ENCODE data around the gene MED1. TPM values are rescaled to one million over a fixed set of nuclear protein-coding genes. Genes with fewer than 3 reads are reported as not detected.

The MED1 gene
- total RNA-seq, 1 experiment from 2014 or later, result 41.4 TPM

DNA sequence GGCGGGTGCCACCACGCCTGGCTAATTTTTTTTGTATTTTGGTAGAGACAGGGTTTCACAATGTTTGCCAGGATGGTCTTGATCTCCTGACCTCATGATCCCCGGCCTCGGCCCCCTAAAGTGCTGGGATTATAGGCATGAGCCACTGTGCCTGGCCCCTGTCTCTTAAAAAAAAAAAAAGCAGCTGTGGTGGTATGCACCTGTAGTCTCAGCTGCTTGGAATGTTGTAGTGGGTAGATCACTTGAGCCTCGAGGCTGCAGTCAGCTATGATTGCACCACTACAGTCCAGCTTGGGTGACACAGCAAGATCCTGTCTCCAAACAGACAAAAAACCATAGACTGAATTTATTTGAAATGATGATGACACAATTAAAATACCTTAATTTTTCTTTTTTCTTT, 34.5 kb upstream of the MED1 start:
- ChIA-PET POLR2A (no interaction called here), CTCF (no interaction called here)
- peak; percentile 13 for DNase-seq (ENCODE audit: low read depth, low spot score)
- Histone ChIP-seq H3K36me3 (ENCODE audit: control insufficient read depth, insufficient read depth, low read length) (peaks cover 4% of the 10 kb centered on the region), H3K27me3 (ENCODE audit: control insufficient read depth, insufficient read depth, low read length) (no peaks in the 10 kb centered on the region), H3K9me3 (ENCODE audit: control insufficient read depth, insufficient read depth, low read depth, low read length) (no peaks in the 10 kb centered on the region), H3K27ac (ENCODE audit: low read length) (no peak overlapping the region), H3K4me1 (ENCODE audit: control insufficient read depth, insufficient read depth, low read length) (no peaks in the 10 kb centered on the region), H3K4me3 (ENCODE audit: low read depth in 2 of 2, low read length in 2 of 2) (no peak overlapping the region)
- no TSS peak for BruUV-seq (replicated peaks)
- TF ChIP-seq, protein P1, sequence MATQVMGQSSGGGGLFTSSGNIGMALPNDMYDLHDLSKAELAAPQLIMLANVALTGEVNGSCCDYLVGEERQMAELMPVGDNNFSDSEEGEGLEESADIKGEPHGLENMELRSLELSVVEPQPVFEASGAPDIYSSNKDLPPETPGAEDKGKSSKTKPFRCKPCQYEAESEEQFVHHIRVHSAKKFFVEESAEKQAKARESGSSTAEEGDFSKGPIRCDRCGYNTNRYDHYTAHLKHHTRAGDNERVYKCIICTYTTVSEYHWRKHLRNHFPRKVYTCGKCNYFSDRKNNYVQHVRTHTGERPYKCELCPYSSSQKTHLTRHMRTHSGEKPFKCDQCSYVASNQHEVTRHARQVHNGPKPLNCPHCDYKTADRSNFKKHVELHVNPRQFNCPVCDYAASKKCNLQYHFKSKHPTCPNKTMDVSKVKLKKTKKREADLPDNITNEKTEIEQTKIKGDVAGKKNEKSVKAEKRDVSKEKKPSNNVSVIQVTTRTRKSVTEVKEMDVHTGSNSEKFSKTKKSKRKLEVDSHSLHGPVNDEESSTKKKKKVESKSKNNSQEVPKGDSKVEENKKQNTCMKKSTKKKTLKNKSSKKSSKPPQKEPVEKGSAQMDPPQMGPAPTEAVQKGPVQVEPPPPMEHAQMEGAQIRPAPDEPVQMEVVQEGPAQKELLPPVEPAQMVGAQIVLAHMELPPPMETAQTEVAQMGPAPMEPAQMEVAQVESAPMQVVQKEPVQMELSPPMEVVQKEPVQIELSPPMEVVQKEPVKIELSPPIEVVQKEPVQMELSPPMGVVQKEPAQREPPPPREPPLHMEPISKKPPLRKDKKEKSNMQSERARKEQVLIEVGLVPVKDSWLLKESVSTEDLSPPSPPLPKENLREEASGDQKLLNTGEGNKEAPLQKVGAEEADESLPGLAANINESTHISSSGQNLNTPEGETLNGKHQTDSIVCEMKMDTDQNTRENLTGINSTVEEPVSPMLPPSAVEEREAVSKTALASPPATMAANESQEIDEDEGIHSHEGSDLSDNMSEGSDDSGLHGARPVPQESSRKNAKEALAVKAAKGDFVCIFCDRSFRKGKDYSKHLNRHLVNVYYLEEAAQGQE (IDR thresholded peaks at IDR 0.05; ENCODE audit: insufficient read depth in 1 of 2, low read depth in 2 of 2, low read length in 1 of 2), result no peak
- TF ChIP-seq POLR2AphosphoS5 (IDR thresholded peaks at IDR 0.05; ENCODE audit: low read depth, low read length) (no peak), SIN3A (IDR thresholded peaks at IDR 0.05; ENCODE audit: borderline replicate concordance, insufficient read depth, low read depth, low read length) (no peak), TCF7L2 (IDR thresholded peaks at IDR 0.05; ENCODE audit: low read depth, low read length) (no peak)
- TF ChIP-seq, protein P2, sequence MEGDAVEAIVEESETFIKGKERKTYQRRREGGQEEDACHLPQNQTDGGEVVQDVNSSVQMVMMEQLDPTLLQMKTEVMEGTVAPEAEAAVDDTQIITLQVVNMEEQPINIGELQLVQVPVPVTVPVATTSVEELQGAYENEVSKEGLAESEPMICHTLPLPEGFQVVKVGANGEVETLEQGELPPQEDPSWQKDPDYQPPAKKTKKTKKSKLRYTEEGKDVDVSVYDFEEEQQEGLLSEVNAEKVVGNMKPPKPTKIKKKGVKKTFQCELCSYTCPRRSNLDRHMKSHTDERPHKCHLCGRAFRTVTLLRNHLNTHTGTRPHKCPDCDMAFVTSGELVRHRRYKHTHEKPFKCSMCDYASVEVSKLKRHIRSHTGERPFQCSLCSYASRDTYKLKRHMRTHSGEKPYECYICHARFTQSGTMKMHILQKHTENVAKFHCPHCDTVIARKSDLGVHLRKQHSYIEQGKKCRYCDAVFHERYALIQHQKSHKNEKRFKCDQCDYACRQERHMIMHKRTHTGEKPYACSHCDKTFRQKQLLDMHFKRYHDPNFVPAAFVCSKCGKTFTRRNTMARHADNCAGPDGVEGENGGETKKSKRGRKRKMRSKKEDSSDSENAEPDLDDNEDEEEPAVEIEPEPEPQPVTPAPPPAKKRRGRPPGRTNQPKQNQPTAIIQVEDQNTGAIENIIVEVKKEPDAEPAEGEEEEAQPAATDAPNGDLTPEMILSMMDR (IDR thresholded peaks at IDR 0.05), result no peak
- intact Hi-C loops (cut with micrococcal nuclease; ENCODE audit: unreplicated experiment) (no loop called here), in situ Hi-C loops (cut with HindIII; ENCODE audit: low pct_unique_long_range_greater_than_20kb, low sequenced_read_pairs) (no loop called here)
- ATAC-seq, result 0 out of 2 replicates have a peak, but pooled peaks have one; percentile 60

DNA sequence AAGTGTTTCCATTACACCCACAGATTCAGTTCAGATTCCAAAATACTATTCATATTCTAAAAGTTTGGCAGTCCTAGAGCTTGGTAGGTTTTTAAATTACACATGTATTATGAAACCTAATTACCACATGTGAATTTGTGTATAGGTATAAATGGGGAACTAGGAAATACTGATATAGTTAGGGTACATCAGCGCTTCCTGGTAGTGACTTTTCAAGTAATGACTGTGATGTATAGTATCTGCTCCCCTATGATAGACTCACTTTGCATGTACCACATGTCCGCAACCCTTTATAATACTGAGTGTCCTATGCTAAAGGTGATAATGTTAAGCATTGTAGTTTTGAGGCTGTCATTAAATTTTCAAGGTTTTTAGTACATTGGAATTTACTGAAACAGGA, 33.1 kb upstream of the MED1 start:
- in situ Hi-C loops (cut with HindIII; ENCODE audit: low pct_unique_long_range_greater_than_20kb, low sequenced_read_pairs), result no loop called here

More for the DNA sequence above, 33.1 kb upstream of the MED1 start:
- ChIA-PET POLR2A (no interaction called here), CTCF (no interaction called here)
- Histone ChIP-seq H3K36me3 (ENCODE audit: control insufficient read depth, insufficient read depth, low read length) (no peaks in the 10 kb centered on the region; the same call in 1 of the 2 replicates), H3K9me3 (ENCODE audit: control insufficient read depth, insufficient read depth, low read depth, low read length) (no peaks in the 10 kb centered on the region), H3K4me1 (ENCODE audit: control insufficient read depth, insufficient read depth, low read length) (no peaks in the 10 kb centered on the region), H3K4me3 (ENCODE audit: low read depth in 2 of 2, low read length in 2 of 2) (no peak overlapping the region), H3K27ac (ENCODE audit: low read length) (no peak overlapping the region), H3K27me3 (ENCODE audit: control insufficient read depth, insufficient read depth, low read length) (no peaks in the 10 kb centered on the region)
- intact Hi-C loops (cut with micrococcal nuclease; ENCODE audit: unreplicated experiment), result no loop called here
- ATAC-seq, result no peak
- BruUV-seq (replicated peaks), result no TSS peak
- TF ChIP-seq POLR2AphosphoS5 (IDR thresholded peaks at IDR 0.05; ENCODE audit: low read depth, low read length), result no peak
- no peak for TF ChIP-seq TCF7L2 (IDR thresholded peaks at IDR 0.05; ENCODE audit: low read depth, low read length)
- TF ChIP-seq, protein P2 (IDR thresholded peaks at IDR 0.05), result no peak
- TF ChIP-seq, protein P1 (IDR thresholded peaks at IDR 0.05; ENCODE audit: insufficient read depth in 1 of 2, low read depth in 2 of 2, low read length in 1 of 2), result no peak
- no peak for TF ChIP-seq SIN3A (IDR thresholded peaks at IDR 0.05; ENCODE audit: borderline replicate concordance, insufficient read depth, low read depth, low read length)
- DNase-seq (ENCODE audit: low read depth, low spot score), result no peak

Data from Panc1 (cell line).